ENCODE measurements around the gene BCAS4.

DNA sequence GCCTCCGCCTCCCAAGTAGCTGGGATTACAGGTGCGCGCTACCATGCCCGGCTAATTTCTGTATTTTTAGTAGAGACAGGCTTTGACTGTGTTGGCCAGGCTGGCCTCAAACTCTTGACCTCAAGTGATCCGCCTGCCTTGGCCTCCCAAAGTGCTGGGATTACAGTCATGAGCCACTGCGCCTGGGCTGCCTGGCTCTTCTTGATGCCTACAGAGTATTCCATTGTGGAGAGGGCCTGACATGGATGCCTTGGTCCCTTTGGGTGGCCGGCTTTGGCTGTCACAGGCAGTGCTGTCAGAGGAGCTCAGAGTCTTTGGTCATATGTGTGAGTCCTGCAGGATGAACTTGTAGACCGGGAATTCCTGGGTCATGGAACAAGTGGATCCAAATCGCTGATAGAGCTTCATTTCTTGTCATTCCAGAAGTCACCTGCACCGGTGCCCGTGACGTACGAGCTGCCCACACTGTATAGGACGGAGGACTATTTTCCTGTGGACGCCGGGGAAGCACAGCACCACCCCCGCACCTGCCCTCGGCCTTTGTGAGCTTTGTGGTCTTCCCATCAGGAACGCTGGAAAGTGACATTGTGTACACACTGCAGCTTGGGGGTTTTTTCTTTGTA is 81.3 kb downstream of the BCAS4 start:
- TF ChIP-seq GATA2 (IDR thresholded peaks at IDR 0.05; ENCODE audit: low read depth, low read length): no peak
- TF ChIP-seq GATA3 (IDR thresholded peaks at IDR 0.05; ENCODE audit: low read depth, low read length): no peak
